GM23248 (cell line): ENCODE results near the gene CDH1. TPM values are rescaled to one million over a fixed set of nuclear protein-coding genes. Genes with fewer than 3 reads are reported as not detected.

Source experiments
- DNase-seq: peaks from one replicate; pipeline ENCODE4 v3.0.0-alpha.2; 2015
- H2AFZ ChIP-seq: fragments of 200-600 bp; sonication (generic); 2 replicates; pipeline ENCODE4 v1.6.1; 2016; ENCODE audit warnings: antibody characterized with exemption
- H3F3A ChIP-seq: fragments of 200-600 bp; sonication (generic); 2 replicates; pipeline ENCODE4 v1.6.1; 2016; ENCODE audit warnings: mild to moderate bottlenecking, antibody characterized with exemption, mixed run types; ENCODE audit not compliant: insufficient read depth
- H3K27ac ChIP-seq: fragments of 200-600 bp; sonication (generic); 2 replicates; pipeline ENCODE4 v1.5.1; 2016; ENCODE audit warnings: mild to moderate bottlenecking
- H3K27me3 ChIP-seq: fragments of 200-600 bp; sonication (generic); replicated peaks from 2 replicates; pipeline ENCODE4 v1.6.1; 2016; ENCODE audit warnings: mild to moderate bottlenecking; ENCODE audit not compliant: insufficient read depth
- H3K36me3 ChIP-seq: fragments of 200-600 bp; sonication (generic); 2 replicates; pipeline ENCODE4 v1.6.1; 2016; ENCODE audit warnings: low read depth, mild to moderate bottlenecking
- H3K4me1 ChIP-seq: fragments of 200-600 bp; sonication (generic); 2 replicates; pipeline ENCODE4 v1.6.1; 2016; ENCODE audit warnings: mild to moderate bottlenecking; ENCODE audit not compliant: insufficient read depth
- H3K4me2 ChIP-seq: fragments of 200-600 bp; sonication (generic); one replicate; pipeline ENCODE4 v1.6.1; 2016; ENCODE audit warnings: mild to moderate bottlenecking; ENCODE audit not compliant: unreplicated experiment
- H3K4me3 ChIP-seq: fragments of 200-600 bp; sonication (generic); 2 replicates; pipeline ENCODE4 v1.5.1; 2016; ENCODE audit warnings: mild to moderate bottlenecking
- H3K79me2 ChIP-seq: fragments of 200-600 bp; sonication (generic); 2 replicates; pipeline ENCODE4 v1.6.1; 2016; ENCODE audit warnings: mild to moderate bottlenecking; ENCODE audit not compliant: insufficient read depth
- H3K9ac ChIP-seq: fragments of 200-600 bp; sonication (generic); 2 replicates; pipeline ENCODE4 v1.6.1; 2016; ENCODE audit warnings: mild to moderate bottlenecking
- H3K9me2 ChIP-seq: fragments of 200-600 bp; sonication (generic); 2 replicates; pipeline ENCODE4 v1.6.1; 2016; ENCODE audit warnings: mixed run types, mild to moderate bottlenecking, moderate library complexity; ENCODE audit not compliant: insufficient read depth
- H3K9me3 ChIP-seq: fragments of 200-600 bp; sonication (generic); one replicate; pipeline ENCODE4 v1.6.1; 2017; ENCODE audit warnings: low read depth
- H4K20me1 ChIP-seq: fragments of 200-600 bp; sonication (generic); 2 replicates; pipeline ENCODE4 v1.6.0; 2016; ENCODE audit not compliant: insufficient read depth
- EZH2 ChIP-seq: fragments of 200-600 bp; sonication (generic); IDR thresholded peaks from 2 replicates; pipeline ENCODE4 v1.6.1; 2018; ENCODE audit warnings: antibody characterized with exemption, mild to moderate bottlenecking; ENCODE audit not compliant: insufficient read depth, poor library complexity, severe bottlenecking
- EZH2phosphoT487 ChIP-seq: fragments of 200-600 bp; sonication (generic); IDR thresholded peaks from 2 replicates; pipeline ENCODE4 v1.6.1; 2018; ENCODE audit warnings: antibody characterized with exemption, moderate library complexity, mild to moderate bottlenecking, low read depth; ENCODE audit not compliant: insufficient read depth
- WGBS, 2 experiments: methylation state at CpG; one replicate each; pipeline ENCODE4 v1.1.6; 2015 to 2017; ENCODE audit warnings: low lambda C conversion rate in 2 of 2, low coverage in 1 of 2; ENCODE audit errors: missing lambda C conversion rate in 2 of 2; 5-methylcytosine and 5-hydroxymethylcytosine counted together
- in situ Hi-C: fragments of 300-500 bp; cut with MboI; formaldehyde crosslinking; loops from 2 replicates; pipeline ENCODE4 v1.15.0; 2020
- polyA plus RNA-seq: library from polyadenylated mRNA; unstranded; fragments of >200 nt; fragmentation: Nextera tagmentation; extraction: Ambion mirVana; gene quantifications from 2 replicates; pipeline ENCODE4 v1.2.1, GENCODE V29; 2016
- total RNA-seq: library from RNA; depleted of rRNA; stranded (reverse); fragments of >200 nt; shearing (Covaris generic); gene quantifications from 2 replicates; pipeline ENCODE4 v1.2.3, GENCODE V29; 2014

CDH1 gene
- total and polyA plus RNA-seq, 2 experiments from 2014 or later = 0.04 TPM; not detected in 1

- WGBS, 2 experiments = 89 to 100% methylated on average over 1 of the region's 1 CpG
- H3K9me3 ChIP-seq = no peaks in the 10 kb centered on the region
- H3K36me3 ChIP-seq = no peaks in the 10 kb centered on the region
- no peak overlapping the region for H3K27ac ChIP-seq
- no peaks in the 10 kb centered on the region for H3F3A ChIP-seq
- in situ Hi-C loops = no loop called here
- peaks cover 32% of the 10 kb centered on the region for H3K79me2 ChIP-seq
- H3K4me1 ChIP-seq = no peaks in the 10 kb centered on the region
- no peaks in the 10 kb centered on the region for H4K20me1 ChIP-seq
- H3K9ac ChIP-seq = no peak overlapping the region
- H3K4me2 ChIP-seq = no peak overlapping the region
- no peaks in the 10 kb centered on the region for H3K27me3 ChIP-seq
- H3K9me2 ChIP-seq = no peaks in the 10 kb centered on the region
- TF ChIP-seq EZH2 = no peak
- TF ChIP-seq EZH2phosphoT487 = no peak
- H3K4me3 ChIP-seq = no peak overlapping the region
- H2AFZ ChIP-seq = no peak overlapping the region
- no peak for DNase-seq
Measured at GRCh38 chr16:68857479-68857878, 120.4 kb downstream of the CDH1 start.

DNA sequence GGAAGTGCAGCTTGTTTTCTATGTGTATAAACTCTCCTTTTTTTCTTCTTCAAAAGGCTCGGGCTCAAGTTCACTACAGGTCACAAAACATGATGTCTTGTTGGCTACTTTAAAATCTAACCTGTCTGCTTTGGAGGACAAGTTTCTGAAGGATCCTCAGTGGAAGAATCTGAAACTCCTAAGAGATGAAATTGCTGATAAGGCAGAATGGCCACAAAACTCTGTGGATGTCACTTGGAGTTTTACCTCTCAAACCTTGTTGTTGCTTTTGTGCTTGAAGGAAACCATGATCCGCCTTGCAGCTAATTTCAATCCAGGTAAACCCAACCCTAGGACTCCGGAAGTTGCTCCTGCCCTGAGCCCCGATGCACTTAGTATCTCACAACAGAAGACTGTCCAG is 122.7 kb downstream of the CDH1 start:
- Histone ChIP-seq H3K9ac (no peak overlapping the region), H3K27ac (no peak overlapping the region), H3K9me3 (no peaks in the 10 kb centered on the region), H3K4me2 (no peak overlapping the region), H3F3A (no peaks in the 10 kb centered on the region), H3K4me1 (no peaks in the 10 kb centered on the region), H3K9me2 (no peaks in the 10 kb centered on the region), H3K27me3 (no peaks in the 10 kb centered on the region), H3K36me3 (no peaks in the 10 kb centered on the region), H3K79me2 (peaks cover 18% of the 10 kb centered on the region; the same call in 1 of the 2 replicates), H3K4me3 (no peak overlapping the region), H4K20me1 (no peaks in the 10 kb centered on the region), H2AFZ (no peak overlapping the region)
- in situ Hi-C loops = no loop called here
- no peak for DNase-seq
- no peak for TF ChIP-seq EZH2
- TF ChIP-seq EZH2phosphoT487 = no peak
- whole genome bisulfite sequencing, 2 experiments = 95 to 100% methylated on average over 4 of the region's 4 CpGs

GRCh38 chr16:68860978-68861892 is 124.1 kb downstream of the CDH1 start:
- Histone ChIP-seq H3K36me3 (no peaks in the 10 kb centered on the region), H3K79me2 (peaks cover 18% of the 10 kb centered on the region; the same call in 1 of the 2 replicates), H3K27me3 (no peaks in the 10 kb centered on the region), H4K20me1 (no peaks in the 10 kb centered on the region), H3K9ac (no peak overlapping the region), H3F3A (no peaks in the 10 kb centered on the region), H3K9me2 (no peaks in the 10 kb centered on the region), H3K4me3 (no peak overlapping the region), H3K4me2 (no peak overlapping the region), H2AFZ (no peak overlapping the region), H3K27ac (no peak overlapping the region), H3K9me3 (no peaks in the 10 kb centered on the region), H3K4me1 (no peaks in the 10 kb centered on the region)
- DNase-seq = no peak
- 92 to 95% methylated on average over 15 of the region's 15 CpGs for WGBS, 2 experiments
- TF ChIP-seq EZH2 = no peak
- TF ChIP-seq EZH2phosphoT487 = no peak
- in situ Hi-C loops = no loop called here

GRCh38 chr16:68866933-68867332 is 129.8 kb downstream of the CDH1 start:
- no peaks in the 10 kb centered on the region for H3K79me2 ChIP-seq
- TF ChIP-seq EZH2 (no peak), EZH2phosphoT487 (no peak)
- H3K27ac ChIP-seq = no peak overlapping the region
- H3K27me3 ChIP-seq = no peaks in the 10 kb centered on the region
- 96 to 98% methylated on average over 6 of the region's 6 CpGs for WGBS, 2 experiments
- H3K9ac ChIP-seq = no peak overlapping the region
- no peaks in the 10 kb centered on the region for H3F3A ChIP-seq
- H3K4me2 ChIP-seq = no peak overlapping the region
- no peaks in the 10 kb centered on the region for H3K36me3 ChIP-seq
- no peaks in the 10 kb centered on the region for H3K4me1 ChIP-seq
- H2AFZ ChIP-seq = no peak overlapping the region
- in situ Hi-C loops = no loop called here
- H3K9me2 ChIP-seq = no peaks in the 10 kb centered on the region
- H3K4me3 ChIP-seq = no peak overlapping the region
- no peaks in the 10 kb centered on the region for H4K20me1 ChIP-seq
- H3K9me3 ChIP-seq = no peaks in the 10 kb centered on the region
- no peak for DNase-seq
